ENCODE results near the gene DIPK1A.

DNA sequence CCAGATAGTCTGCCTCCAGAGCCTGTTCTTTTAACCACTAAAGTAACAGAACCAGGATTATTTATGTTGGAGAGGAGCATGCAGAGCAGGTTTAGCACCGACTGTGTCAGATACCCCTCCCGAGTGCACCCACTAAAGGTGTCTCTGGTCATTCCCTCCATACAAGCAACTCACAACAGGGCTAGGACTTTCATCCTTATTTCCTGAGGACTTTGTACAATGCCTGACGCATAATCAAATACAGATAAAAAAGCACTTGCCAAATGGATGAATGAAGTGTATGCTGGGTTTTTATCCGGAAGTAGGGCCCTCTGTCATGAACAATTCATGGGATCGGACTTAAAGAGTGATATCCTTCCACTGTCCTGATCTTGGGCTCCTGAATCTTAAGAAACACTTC is 103.4 kb downstream of the DIPK1A start:
- TF ChIP-seq POLR2AphosphoS5 (IDR thresholded peaks at IDR 0.05) (no peak), EZH2 (IDR thresholded peaks at IDR 0.05; ENCODE audit: borderline replicate concordance, insufficient read depth, low read length, poor library complexity, severe bottlenecking) (no peak)

Measured in neural cell (in vitro differentiated cells).